Peyer's patch (tissue), 4 donors: ENCODE data around the gene RAPSN.

Source experiments
- POLR2A ChIP-seq, 2 donors: fragments of 450-650 bp; IDR thresholded peaks; one replicate each; pipeline ENCODE4 v1.5.1; 2017; ENCODE audit warnings: antibody characterized with exemption in 2 of 2, mild to moderate bottlenecking in 2 of 2, moderate library complexity in 2 of 2
- TF ChIP-seq, protein P1 (sequence below), 6 experiments: fragments of 450-650 bp in 4 of 6; fragments of 200-600 bp in 2 of 6; sonication (generic) in 1 of 6; IDR thresholded peaks; one replicate each; pipeline ENCODE4 v1.5.1; 2017 to 2019; ENCODE audit warnings: antibody characterized with exemption in 6 of 6, mild to moderate bottlenecking in 3 of 6, moderate library complexity in 1 of 6

DNA sequence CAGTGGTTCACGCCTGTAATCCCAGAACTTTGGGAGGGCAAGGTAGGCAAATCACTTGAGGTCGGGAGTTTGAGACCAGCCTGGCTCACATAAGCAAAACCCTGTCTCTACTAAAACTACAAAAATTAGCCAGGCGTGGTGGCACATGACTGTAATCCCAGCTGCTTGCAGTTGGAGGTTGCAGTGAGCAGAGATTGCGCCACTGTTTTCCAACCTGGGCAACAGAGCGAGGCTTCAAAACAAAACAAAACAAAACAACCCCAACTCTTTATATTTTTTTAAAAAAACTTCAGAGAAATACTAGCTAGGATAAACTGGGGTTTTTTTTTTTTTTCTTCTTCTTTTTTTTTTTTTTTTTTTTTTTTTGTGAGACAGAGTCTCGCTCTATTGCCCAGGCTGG lies 31.8 kb upstream of the RAPSN start:
- no peak for TF ChIP-seq POLR2A (IDR thresholded peaks at IDR 0.05)
- TF ChIP-seq, protein P1, sequence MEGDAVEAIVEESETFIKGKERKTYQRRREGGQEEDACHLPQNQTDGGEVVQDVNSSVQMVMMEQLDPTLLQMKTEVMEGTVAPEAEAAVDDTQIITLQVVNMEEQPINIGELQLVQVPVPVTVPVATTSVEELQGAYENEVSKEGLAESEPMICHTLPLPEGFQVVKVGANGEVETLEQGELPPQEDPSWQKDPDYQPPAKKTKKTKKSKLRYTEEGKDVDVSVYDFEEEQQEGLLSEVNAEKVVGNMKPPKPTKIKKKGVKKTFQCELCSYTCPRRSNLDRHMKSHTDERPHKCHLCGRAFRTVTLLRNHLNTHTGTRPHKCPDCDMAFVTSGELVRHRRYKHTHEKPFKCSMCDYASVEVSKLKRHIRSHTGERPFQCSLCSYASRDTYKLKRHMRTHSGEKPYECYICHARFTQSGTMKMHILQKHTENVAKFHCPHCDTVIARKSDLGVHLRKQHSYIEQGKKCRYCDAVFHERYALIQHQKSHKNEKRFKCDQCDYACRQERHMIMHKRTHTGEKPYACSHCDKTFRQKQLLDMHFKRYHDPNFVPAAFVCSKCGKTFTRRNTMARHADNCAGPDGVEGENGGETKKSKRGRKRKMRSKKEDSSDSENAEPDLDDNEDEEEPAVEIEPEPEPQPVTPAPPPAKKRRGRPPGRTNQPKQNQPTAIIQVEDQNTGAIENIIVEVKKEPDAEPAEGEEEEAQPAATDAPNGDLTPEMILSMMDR (IDR thresholded peaks at IDR 0.05): no peak
